Pancreas (tissue), 10 donors: ENCODE measurements around the gene TXK. TPM values are rescaled to one million over a fixed set of nuclear protein-coding genes. Genes with fewer than 3 reads are reported as not detected.
A peak's percentile ranks its signal among the peaks of the same experiment; 100 is the strongest.
"Not testable (repeated sequence)": the region's sequence is repeated elsewhere in the genome, so short reads cannot be mapped to it uniquely, and the experiment has no call there.

Experiments used
- ATAC-seq, 4 donors: fragments of 200-7000 bp; cut with Tn5 transposase; one replicate each; pipeline versions ENCODE4 v1.8.0 to v1.9.1; 2020; ENCODE audit warnings: mild to moderate bottlenecking in 4 of 4, moderate library complexity in 4 of 4
- DNase-seq, 6 donors: peaks; one replicate each; pipeline ENCODE4 v3.0.0-alpha.2; 2020
- FAIRE-seq: peaks from 2 replicates; lab custom pipeline; 2012; peaks lifted over from hg19 to GRCh38; lab: Jason Lieb, UNC
- H3K27ac ChIP-seq, 4 donors: fragments of 200-600 bp; sonication (generic); 1 replicate in 3 of 4; 2 replicates in 1 of 4; pipeline versions ENCODE4 v1.5.0 to v1.8.0; 2020
- H3K27me3 ChIP-seq, 4 donors: fragments of 200-600 bp; one replicate each; pipeline ENCODE4 v1.8.0; 2021
- H3K36me3 ChIP-seq, 3 donors: fragments of 200-600 bp; sonication (generic) in 1 of 3; one replicate each; pipeline versions ENCODE4 v1.5.0 to v1.8.0; 2020 to 2021
- H3K4me1 ChIP-seq, 3 donors: fragments of 200-600 bp; one replicate each; pipeline ENCODE4 v1.8.0; 2021
- H3K4me3 ChIP-seq, 4 donors: fragments of 200-600 bp; sonication (generic) in 2 of 4; one replicate each; pipeline versions ENCODE4 v1.5.0 to v1.8.0; 2020 to 2021
- H3K9me3 ChIP-seq, 4 donors: fragments of 200-600 bp; one replicate each; pipeline ENCODE4 v1.8.0; 2021
- WGBS, 2 donors: extraction: QIAGEN DNeasy Blood & Tissue Kit; methylation state at CpG; one replicate each; pipeline ENCODE4 v1.1.7; 2013; 5-methylcytosine and 5-hydroxymethylcytosine counted together
- intact Hi-C, 3 donors: fragments of 100-400 bp; cut with DNase I; formaldehyde crosslinking; loops; one replicate each; pipeline versions ENCODE4 v1.11.1 to v1.14.2; 2022
- polyA plus RNA-seq, 2 donors: library from polyadenylated mRNA; stranded (reverse); fragments of 200-250 nt; gene quantifications; one replicate each; pipeline ENCODE4 v1.2.3, GENCODE V29; 2013
- total RNA-seq, 6 donors: library from RNA; stranded (reverse); fragmentation: NEBNext Ultra II Directional in 4 of 6; extraction: Animal tissue kit (Norgen Biotek cat#: 25700) in 4 of 6; gene quantifications; one replicate each; pipeline versions ENCODE4 v1.2.1 to v1.2.4, GENCODE V29; 2021 to 2023
- TF ChIP-seq, protein P1 (sequence below), 4 donors: fragments of 200-600 bp; sonication (generic) in 3 of 4; IDR thresholded peaks; one replicate each; pipeline versions ENCODE4 v1.5.0 to v1.8.0; 2021; ENCODE audit warnings: antibody characterized with exemption in 4 of 4
- donor health status: healthy with polysubstance abuse.
- donor health status: DM: no; HTN: no; CAD: no; lungs with moderate emphysema.
- donor health status: DM: no; HTN: no; CAD: no.
- donor health status: control.
- donor health status: control.
- donor health status: Bipolar disorder and iron deficiency.
- donor health status: DM: yes; HTN: yes; CAD: no.
- donor health status: DM: no; HTN: no; CAD: no.
- donor health status: DM: no; HTN: no; CAD: no.
- donor health status: DM: yes; HTN: yes; CAD: no.

TXK gene
- total and polyA plus RNA-seq, 8 donors, result 0.46 to 1.6 (median 0.75) TPM

DNA sequence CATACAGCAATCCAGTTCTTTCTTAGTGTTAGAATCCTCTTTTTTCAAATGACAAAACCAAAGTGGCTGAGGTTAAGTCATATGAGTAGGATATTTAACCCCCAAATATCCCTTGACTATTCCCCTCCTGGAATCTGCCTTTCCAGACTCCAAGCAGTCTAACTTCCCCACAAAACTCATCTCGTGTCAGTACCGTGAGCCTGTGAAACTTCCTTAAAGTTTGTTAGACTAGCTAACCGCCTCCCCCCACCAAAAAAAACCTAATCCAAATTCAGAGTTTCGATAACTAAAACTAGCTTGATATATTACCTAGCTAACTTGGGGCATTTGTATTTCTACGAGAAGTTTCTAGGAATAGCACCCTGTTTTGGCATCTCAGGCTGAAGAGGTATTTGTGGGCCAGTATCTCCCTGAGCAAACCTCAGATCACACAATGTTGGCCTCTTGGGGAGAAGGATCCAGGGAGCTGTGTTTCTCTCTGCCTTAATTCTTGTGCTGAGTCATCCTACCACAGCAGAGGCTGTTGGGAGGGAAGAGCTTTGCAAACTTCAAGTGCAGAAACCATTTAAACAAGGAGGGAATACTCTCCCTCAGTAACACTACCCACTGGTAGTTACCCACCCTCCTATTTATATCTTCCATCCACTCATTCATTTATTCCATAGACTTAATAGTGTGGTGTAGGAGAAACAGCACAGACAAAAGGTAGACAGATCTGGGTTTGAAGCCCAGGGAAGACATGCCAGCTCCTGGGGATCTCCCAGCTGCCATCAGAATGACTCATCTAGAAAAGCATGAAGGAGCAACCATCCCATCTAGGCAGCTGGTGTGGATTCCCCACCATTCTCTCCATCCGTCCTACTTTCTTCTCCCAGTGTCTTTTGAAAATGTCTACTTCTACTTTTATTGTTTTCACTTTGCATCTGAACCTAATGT is 39.3 kb upstream of the TXK start:
- intact Hi-C loops, result no loop called here
- Histone ChIP-seq H3K4me1 (no peaks in the 10 kb centered on the region), H3K27ac (no peak overlapping the region), H3K9me3 (no peaks in the 10 kb centered on the region), H3K27me3 (no peaks in the 10 kb centered on the region), H3K36me3 (no peaks in the 10 kb centered on the region), H3K4me3 (no peak overlapping the region)
- FAIRE-seq (no peak), DNase-seq (no peak), ATAC-seq (peak in 2 of 4 donors; percentile 71 to 74)
- 83% methylated on average over 6 of the region's 6 CpGs for WGBS, 2 donors
- TF ChIP-seq, protein P1, sequence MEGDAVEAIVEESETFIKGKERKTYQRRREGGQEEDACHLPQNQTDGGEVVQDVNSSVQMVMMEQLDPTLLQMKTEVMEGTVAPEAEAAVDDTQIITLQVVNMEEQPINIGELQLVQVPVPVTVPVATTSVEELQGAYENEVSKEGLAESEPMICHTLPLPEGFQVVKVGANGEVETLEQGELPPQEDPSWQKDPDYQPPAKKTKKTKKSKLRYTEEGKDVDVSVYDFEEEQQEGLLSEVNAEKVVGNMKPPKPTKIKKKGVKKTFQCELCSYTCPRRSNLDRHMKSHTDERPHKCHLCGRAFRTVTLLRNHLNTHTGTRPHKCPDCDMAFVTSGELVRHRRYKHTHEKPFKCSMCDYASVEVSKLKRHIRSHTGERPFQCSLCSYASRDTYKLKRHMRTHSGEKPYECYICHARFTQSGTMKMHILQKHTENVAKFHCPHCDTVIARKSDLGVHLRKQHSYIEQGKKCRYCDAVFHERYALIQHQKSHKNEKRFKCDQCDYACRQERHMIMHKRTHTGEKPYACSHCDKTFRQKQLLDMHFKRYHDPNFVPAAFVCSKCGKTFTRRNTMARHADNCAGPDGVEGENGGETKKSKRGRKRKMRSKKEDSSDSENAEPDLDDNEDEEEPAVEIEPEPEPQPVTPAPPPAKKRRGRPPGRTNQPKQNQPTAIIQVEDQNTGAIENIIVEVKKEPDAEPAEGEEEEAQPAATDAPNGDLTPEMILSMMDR (IDR thresholded peaks at IDR 0.05), result no peak

DNA sequence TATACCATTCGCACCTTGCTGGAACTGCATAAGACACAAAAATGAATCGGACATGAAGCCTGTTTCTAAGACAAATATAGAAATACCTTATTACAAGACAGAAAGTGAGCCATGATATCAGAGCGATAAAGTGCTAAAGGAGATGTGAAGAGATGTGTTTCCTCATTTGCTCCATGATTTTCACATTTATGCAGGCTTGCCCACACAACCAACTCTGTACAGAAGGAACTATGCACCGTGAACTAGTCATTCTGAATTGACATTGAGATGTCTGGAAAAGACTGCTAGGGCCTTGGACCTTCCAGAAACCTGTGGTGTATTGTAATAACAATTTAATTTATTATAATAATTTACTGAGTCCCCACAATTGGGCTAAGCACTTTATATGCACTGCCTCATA is 38.6 kb upstream of the TXK start:
- Histone ChIP-seq H3K27ac (no peak overlapping the region), H3K27me3 (no peaks in the 10 kb centered on the region), H3K4me3 (no peak overlapping the region), H3K9me3 (no peaks in the 10 kb centered on the region), H3K36me3 (no peaks in the 10 kb centered on the region), H3K4me1 (no peaks in the 10 kb centered on the region)
- ATAC-seq, result no peak
- 76 to 82% methylated on average over 4 of the region's 4 CpGs for WGBS, 2 donors
- TF ChIP-seq, protein P1 (IDR thresholded peaks at IDR 0.05), result no peak
- FAIRE-seq, result no peak
- DNase-seq, result no peak
- intact Hi-C loops, result no loop called here

DNA sequence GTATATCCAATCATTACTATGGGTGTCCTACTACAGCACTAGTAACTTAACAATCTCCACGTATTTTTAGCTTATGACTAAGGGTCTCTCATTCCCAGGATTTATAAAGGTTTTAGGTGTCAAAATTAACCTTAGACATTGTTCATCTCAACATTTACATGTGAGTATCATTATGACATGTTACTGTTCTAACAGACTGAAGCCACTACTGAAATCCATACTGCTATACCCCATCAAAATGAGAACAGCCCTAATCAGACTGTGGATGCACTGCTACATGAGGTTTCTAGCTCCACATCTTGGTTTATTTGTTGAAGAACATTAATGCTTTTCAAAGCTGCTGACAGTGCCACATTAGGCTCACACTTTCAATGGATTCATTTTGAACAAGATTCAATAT is 35.6 kb upstream of the TXK start:
- FAIRE-seq, result no peak
- Histone ChIP-seq H3K36me3 (peaks cover 0 to 6% (median 0%) of the 10 kb centered on the region in 3 donors), H3K4me3 (no peak overlapping the region), H3K9me3 (no peaks in the 10 kb centered on the region), H3K4me1 (no peaks in the 10 kb centered on the region), H3K27ac (no peak overlapping the region), H3K27me3 (no peaks in the 10 kb centered on the region)
- intact Hi-C loops, result no loop called here
- peak in 2 of 4 donors; percentile 22 to 46 for ATAC-seq
- DNase-seq, result no peak
- WGBS, 2 donors, result 43 to 44% methylated on average over 1 of the region's 1 CpG
- TF ChIP-seq, protein P1 (IDR thresholded peaks at IDR 0.05), result no peak

DNA sequence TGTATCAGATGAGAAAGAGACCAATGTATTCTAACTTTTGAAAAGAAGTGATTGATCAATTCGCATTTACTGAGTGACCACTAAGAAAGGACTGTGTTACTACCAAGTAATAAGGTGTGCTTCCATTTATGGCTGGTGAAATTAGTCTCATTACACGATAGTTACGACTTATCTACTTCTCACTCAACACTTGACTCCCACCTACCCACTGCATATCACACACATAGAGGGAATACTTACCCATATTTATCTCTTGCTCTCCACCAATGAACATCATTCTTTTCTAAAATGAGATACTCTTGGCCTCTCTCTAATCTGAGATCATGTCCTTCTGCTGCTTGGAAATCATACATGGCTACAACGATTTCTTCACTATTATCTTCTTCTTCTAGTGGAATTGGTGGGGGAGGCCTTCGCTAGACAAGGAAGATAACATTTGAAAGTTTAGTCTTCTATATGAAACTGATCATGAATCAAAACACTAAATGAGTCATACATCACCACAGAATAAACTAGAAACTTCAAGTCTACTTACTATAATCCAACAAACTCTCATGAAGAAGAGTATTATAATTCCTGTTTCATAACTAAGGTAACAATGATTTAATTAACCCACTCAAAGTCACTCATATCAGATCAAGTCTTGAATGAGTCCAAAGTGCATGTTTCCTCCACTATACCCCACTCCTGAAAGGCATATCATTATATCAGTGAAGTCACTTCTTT is 33.7 kb upstream of the TXK start:
- H3K4me3 ChIP-seq, result no peak overlapping the region
- H3K36me3 ChIP-seq, result peaks cover 0 to 6% (median 0%) of the 10 kb centered on the region in 3 donors
- DNase-seq (no peak), FAIRE-seq (no peak), ATAC-seq (no peak)
- TF ChIP-seq, protein P1 (IDR thresholded peaks at IDR 0.05), result no peak
- no peaks in the 10 kb centered on the region for H3K9me3 ChIP-seq
- H3K27me3 ChIP-seq, result no peaks in the 10 kb centered on the region
- WGBS, 2 donors, result 73 to 77% methylated on average over 5 of the region's 5 CpGs
- H3K4me1 ChIP-seq, result peaks cover 0 to 7% (median 2%) of the 10 kb centered on the region in 3 donors
- no peak overlapping the region for H3K27ac ChIP-seq
- intact Hi-C loops, result no loop called here

DNA sequence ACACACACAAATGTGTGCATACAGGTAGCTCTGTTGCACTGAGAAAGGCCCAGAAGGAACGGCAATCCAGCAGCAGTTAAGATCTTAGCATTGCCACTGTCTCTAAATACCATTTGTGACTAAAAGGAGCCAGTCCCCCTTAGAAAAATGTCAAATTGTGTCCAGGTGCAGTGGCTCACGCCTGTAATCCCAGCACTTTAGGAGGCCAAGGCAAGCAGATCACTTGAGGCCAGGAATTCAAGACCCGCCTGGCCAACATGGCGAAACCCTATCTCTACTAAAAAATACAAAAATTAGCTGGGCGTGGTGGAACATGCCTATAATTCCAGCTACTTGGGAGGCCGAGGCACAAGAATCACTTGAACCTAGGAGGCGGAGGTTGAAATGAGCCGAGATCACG is 30.5 kb upstream of the TXK start:
- intact Hi-C loops, H3K27ac ChIP-seq, H3K9me3 ChIP-seq, DNase-seq, H3K4me1 ChIP-seq, H3K4me3 ChIP-seq, H3K36me3 ChIP-seq, ATAC-seq, FAIRE-seq, H3K27me3 ChIP-seq: not testable (repeated sequence)
- 95% methylated on average over 9 of the region's 9 CpGs for WGBS, 2 donors
